ENCODE data around the gene MPC1L. TPM values are rescaled to one million over a fixed set of nuclear protein-coding genes. Genes with fewer than 3 reads are reported as not detected.

Gene MPC1L
- total RNA-seq, 1 experiment from 2014 or later, result not detected

GRCh38 chrX:40660381-40660780, 37.2 kb downstream of the MPC1L start:
- ChIA-PET POLR2A (no interaction called here), RAD21 (ENCODE audit: low non-redundant PET in 1 of 2, low total read pairs in 2 of 2, uncharacterized antibody in 2 of 2, unreplicated experiment in 2 of 2) (no interaction called here), CTCF (no interaction called here)
- H3K9me2 ChIP-seq (ENCODE audit: insufficient read depth), result no peaks in the 10 kb centered on the region
- no peak for ATAC-seq
- BruUV-seq (replicated peaks), result no TSS peak
- H3K9me3 ChIP-seq (ENCODE audit: control insufficient read depth in 1 of 2, insufficient read depth in 1 of 2, low read depth in 1 of 2, low read length in 2 of 2), result no peaks in the 10 kb centered on the region
- H3K9ac ChIP-seq (ENCODE audit: low read length), result no peak overlapping the region
- H2AFZ ChIP-seq (ENCODE audit: low read depth, low read length, poor library complexity, severe bottlenecking), result no peak overlapping the region
- DNase-seq (ENCODE audit: low read depth, low spot score), result no peak
- TF ChIP-seq EZH2 (IDR thresholded peaks at IDR 0.05) (no peak), MAX (IDR thresholded peaks at IDR 0.05) (no peak)
- H3K4me3 ChIP-seq (replicated peaks in 1 of 2; ENCODE audit: low read depth in 1 of 2, low read length in 2 of 2), result no peak overlapping the region
- no peak overlapping the region for H3K27ac ChIP-seq (ENCODE audit: low read depth, low read length)
- no peaks in the 10 kb centered on the region for H3K27me3 ChIP-seq (ENCODE audit: insufficient read depth, low read length)
- H3K79me2 ChIP-seq (ENCODE audit: insufficient read depth, low read length), result no peaks in the 10 kb centered on the region
- H4K20me1 ChIP-seq (ENCODE audit: insufficient read depth), result no peaks in the 10 kb centered on the region
- H3K36me3 ChIP-seq (ENCODE audit: control insufficient read depth in 1 of 2, insufficient read depth in 2 of 2, low read length in 2 of 2), result peaks cover 0 to 9% of the 10 kb centered on the region in 2 experiments; a peak in 2 of 4 replicates
- H3K4me2 ChIP-seq (ENCODE audit: low read length), result no peak overlapping the region
- no peaks in the 10 kb centered on the region for H3K4me1 ChIP-seq (ENCODE audit: control insufficient read depth in 1 of 2, insufficient read depth in 2 of 2, low read length in 2 of 2)
- intact Hi-C loops (cut with micrococcal nuclease), result no loop called here

GRCh38 chrX:40661489-40661888, 38.3 kb downstream of the MPC1L start:
- H3K36me3 ChIP-seq (ENCODE audit: control insufficient read depth in 1 of 2, insufficient read depth in 2 of 2, low read length in 2 of 2), result peaks cover 0 to 9% of the 10 kb centered on the region in 2 experiments; a peak in 2 of 4 replicates
- H4K20me1 ChIP-seq (ENCODE audit: insufficient read depth), result no peaks in the 10 kb centered on the region
- no peaks in the 10 kb centered on the region for H3K9me2 ChIP-seq (ENCODE audit: insufficient read depth)
- H3K79me2 ChIP-seq (ENCODE audit: insufficient read depth, low read length), result no peaks in the 10 kb centered on the region
- H3K27me3 ChIP-seq (ENCODE audit: insufficient read depth, low read length), result no peaks in the 10 kb centered on the region
- ChIA-PET POLR2A (no interaction called here), CTCF (no interaction called here), RAD21 (ENCODE audit: low non-redundant PET in 1 of 2, low total read pairs in 2 of 2, uncharacterized antibody in 2 of 2, unreplicated experiment in 2 of 2) (no interaction called here)
- H3K27ac ChIP-seq (ENCODE audit: low read depth, low read length), result no peak overlapping the region
- H3K4me3 ChIP-seq (replicated peaks in 1 of 2; ENCODE audit: low read depth in 1 of 2, low read length in 2 of 2), result no peak overlapping the region
- no peak for ATAC-seq
- H3K9me3 ChIP-seq (ENCODE audit: control insufficient read depth in 1 of 2, insufficient read depth in 1 of 2, low read depth in 1 of 2, low read length in 2 of 2), result no peaks in the 10 kb centered on the region
- no peak overlapping the region for H3K4me2 ChIP-seq (ENCODE audit: low read length)
- DNase-seq (ENCODE audit: low read depth, low spot score), result no peak
- no TSS peak for BruUV-seq (replicated peaks)
- H3K9ac ChIP-seq (ENCODE audit: low read length), result no peak overlapping the region
- H2AFZ ChIP-seq (ENCODE audit: low read depth, low read length, poor library complexity, severe bottlenecking), result no peak overlapping the region
- TF ChIP-seq SIN3A (IDR thresholded peaks at IDR 0.05; ENCODE audit: low read depth), result no peak
- TF ChIP-seq POLR2A (IDR thresholded peaks at IDR 0.05; ENCODE audit: borderline replicate concordance, extremely low read depth, insufficient read depth, insufficient read length), result no peak
- TF ChIP-seq POLR2AphosphoS5 (IDR thresholded peaks at IDR 0.05; ENCODE audit: low read depth, low read length), result no peak
- no peak for TF ChIP-seq EGR1 (IDR thresholded peaks at IDR 0.05; ENCODE audit: low read depth)
- TF ChIP-seq SP1 (IDR thresholded peaks at IDR 0.05; ENCODE audit: low read depth), result no peak
- TF ChIP-seq FOSL1 (IDR thresholded peaks at IDR 0.05; ENCODE audit: low read depth), result no peak
- no peak for TF ChIP-seq JUND (IDR thresholded peaks at IDR 0.05)
- TF ChIP-seq CBX3 (IDR thresholded peaks at IDR 0.05; ENCODE audit: low read depth), result no peak
- no peak for TF ChIP-seq TCF7L2 (IDR thresholded peaks at IDR 0.05; ENCODE audit: borderline replicate concordance, extremely low read depth, insufficient read depth, insufficient read length)
- no peaks in the 10 kb centered on the region for H3K4me1 ChIP-seq (ENCODE audit: control insufficient read depth in 1 of 2, insufficient read depth in 2 of 2, low read length in 2 of 2)
- intact Hi-C loops (cut with micrococcal nuclease), result no loop called here
